VCaP (cell line): ENCODE results near the gene C1QTNF3.
A peak's percentile ranks its signal among the peaks of the same experiment; 100 is the strongest.
"Not testable (repeated sequence)": the region's sequence is repeated elsewhere in the genome, so short reads cannot be mapped to it uniquely, and the experiment has no call there.

Experiments used
- H3K27ac ChIP-seq: fragments of 450-650 bp; 2 replicates; pipeline ENCODE4 v1.5.1; 2017
- CTCF ChIP-seq: fragments of 450-650 bp; conservative IDR thresholded peaks from 2 replicates; pipeline ENCODE4 v1.5.1; 2017; ENCODE audit warnings: mild to moderate bottlenecking, moderate library complexity

C1QTNF3 gene

GRCh38 chr5:34043099-34043876 is at the start of gene C1QTNF3:
Gene C1QTNF3, minus strand, starts transcription at chr5:34043213. Its CDS starts 88 bp downstream, at chr5:34043125.
- no peak within 1 kb of the TSS for H3K27ac ChIP-seq
- TF ChIP-seq CTCF: no peak

- not testable (repeated sequence) for H3K27ac ChIP-seq
Measured at GRCh38 chr5:34091039-34091438, 48.0 kb upstream of the C1QTNF3 start.

GRCh38 chr5:34089802-34090201 is 46.8 kb upstream of the C1QTNF3 start:
- H3K27ac ChIP-seq: not testable (repeated sequence)

- not testable (repeated sequence) for H3K27ac ChIP-seq
Measured at GRCh38 chr5:34087728-34088127, 44.7 kb upstream of the C1QTNF3 start.

- H3K27ac ChIP-seq: peak overlapping the region; percentile 27
Measured at GRCh38 chr5:34083898-34084297, 40.9 kb upstream of the C1QTNF3 start.

GRCh38 chr5:34079505-34079904 is 36.5 kb upstream of the C1QTNF3 start:
- H3K27ac ChIP-seq: not testable (repeated sequence)

- not testable (repeated sequence) for H3K27ac ChIP-seq
Measured at GRCh38 chr5:34077636-34078035, 34.6 kb upstream of the C1QTNF3 start.

- not testable (repeated sequence) for H3K27ac ChIP-seq
Measured at GRCh38 chr5:34076719-34077364, 33.8 kb upstream of the C1QTNF3 start.

- not testable (repeated sequence) for H3K27ac ChIP-seq
Measured at GRCh38 chr5:34074472-34074871, 31.5 kb upstream of the C1QTNF3 start.

GRCh38 chr5:34074071-34074470 is 31.1 kb upstream of the C1QTNF3 start:
- not testable (repeated sequence) for H3K27ac ChIP-seq

GRCh38 chr5:34070626-34071025 is 27.6 kb upstream of the C1QTNF3 start:
- H3K27ac ChIP-seq: not testable (repeated sequence)

- no peak overlapping the region for H3K27ac ChIP-seq
- no peak for TF ChIP-seq CTCF
Measured at GRCh38 chr5:34064656-34065055, 21.6 kb upstream of the C1QTNF3 start.

- no peak for TF ChIP-seq CTCF
- no peak overlapping the region for H3K27ac ChIP-seq
Measured at GRCh38 chr5:34062419-34062818, 19.4 kb upstream of the C1QTNF3 start.
